ENCODE results near the gene CLDN11.

The CLDN11 gene

DNA sequence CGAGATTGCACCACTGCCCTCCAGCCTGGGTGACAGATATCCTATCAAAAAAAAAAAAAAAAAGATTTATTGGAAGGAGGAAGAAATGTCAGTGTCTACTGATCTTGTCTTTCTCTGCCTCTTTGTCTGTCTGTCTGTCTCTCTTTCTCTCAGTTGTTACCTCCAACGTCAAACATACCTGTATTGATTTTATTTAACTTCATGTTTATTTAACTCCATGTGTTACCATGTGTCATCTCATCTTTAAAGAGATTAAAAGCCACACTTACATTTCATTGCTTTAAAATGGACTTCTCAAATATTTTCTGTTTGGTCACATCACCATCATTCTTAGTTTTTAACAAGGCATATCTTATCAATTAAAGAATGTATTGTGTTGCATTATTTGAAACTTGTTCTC lies 9.4 kb downstream of the CLDN11 start:
- DNase-seq: no peak

DNA sequence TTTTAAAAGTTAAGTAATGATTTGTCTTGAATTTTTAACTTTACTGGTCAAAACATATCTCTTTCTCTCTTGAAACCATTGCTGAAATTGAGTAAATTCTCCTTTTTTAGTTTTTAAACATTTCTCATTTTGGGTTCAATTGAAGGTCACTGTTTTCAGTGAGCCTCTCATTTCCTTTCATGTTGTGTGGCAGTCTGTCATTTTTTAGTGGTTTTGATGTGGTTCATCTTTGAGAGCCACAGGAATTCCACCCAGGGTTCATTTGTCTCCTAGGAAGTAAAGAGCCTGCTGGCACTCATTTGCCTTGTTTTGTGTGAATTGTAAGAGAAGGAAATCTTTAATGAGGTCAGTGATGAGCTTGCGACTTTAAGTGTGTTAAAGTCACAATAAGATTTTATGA lies 10.4 kb downstream of the CLDN11 start:
- no peak for DNase-seq

- no peak for DNase-seq
Measured at GRCh38 chr3:170431054-170431453, 12.4 kb downstream of the CLDN11 start.

- no peak for DNase-seq
Measured at GRCh38 chr3:170432416-170432815, 13.7 kb downstream of the CLDN11 start.

GRCh38 chr3:170436697-170437096 lies 18.0 kb downstream of the CLDN11 start:
- DNase-seq: no peak

DNA sequence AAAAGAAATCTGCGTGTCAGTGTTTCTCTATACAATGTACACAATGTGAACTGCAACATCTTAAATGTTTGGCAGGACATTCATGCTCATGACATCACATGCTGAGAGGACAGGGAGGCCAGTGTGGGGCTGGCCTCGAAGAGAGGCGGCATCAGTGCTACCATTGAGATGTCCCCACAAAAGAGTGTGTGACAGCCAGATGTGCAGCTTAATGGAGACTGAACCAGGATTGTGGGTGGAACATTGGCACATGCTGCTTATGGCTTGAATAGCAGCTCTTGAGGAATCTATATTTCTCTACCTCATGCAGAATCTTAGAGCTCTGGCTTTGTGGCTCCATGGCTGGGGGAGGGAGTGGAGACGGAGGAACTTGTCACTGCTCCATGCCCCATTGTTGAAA lies 18.5 kb downstream of the CLDN11 start:
- DNase-seq: no peak

DNA sequence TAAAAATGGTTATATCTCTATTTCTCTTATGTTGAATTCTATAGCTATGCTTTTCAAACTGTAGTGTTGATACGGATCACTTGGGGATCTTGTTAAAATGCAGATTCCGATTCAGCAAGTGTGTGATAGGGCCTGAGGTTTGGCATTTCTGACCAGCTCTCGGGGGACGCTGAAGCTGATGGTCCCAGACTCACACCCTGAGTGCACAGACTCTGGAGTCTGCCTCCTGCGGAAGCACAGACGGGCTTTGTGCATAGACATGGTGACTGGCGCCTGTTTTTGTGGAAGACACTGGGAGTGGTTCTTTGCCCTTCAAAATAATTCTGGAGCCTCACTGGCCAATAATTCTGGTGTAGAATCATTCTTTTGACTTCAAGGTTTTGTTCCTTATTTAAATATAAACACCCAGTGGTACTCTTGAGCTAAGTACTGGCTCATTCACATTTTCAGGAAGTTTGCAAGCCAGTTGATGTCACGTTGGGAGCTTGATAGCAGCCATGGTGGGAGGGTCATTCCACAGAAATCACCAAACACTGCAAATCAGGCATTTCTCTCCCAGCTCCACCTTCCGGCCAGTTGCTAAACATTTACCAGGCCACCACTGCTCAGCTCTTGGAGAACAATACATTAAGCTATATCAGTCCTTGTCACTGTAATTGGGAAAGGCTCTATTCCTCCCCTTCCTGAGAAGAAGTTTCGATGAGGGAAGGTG lies 19.2 kb downstream of the CLDN11 start:
- DNase-seq: no peak

DNA sequence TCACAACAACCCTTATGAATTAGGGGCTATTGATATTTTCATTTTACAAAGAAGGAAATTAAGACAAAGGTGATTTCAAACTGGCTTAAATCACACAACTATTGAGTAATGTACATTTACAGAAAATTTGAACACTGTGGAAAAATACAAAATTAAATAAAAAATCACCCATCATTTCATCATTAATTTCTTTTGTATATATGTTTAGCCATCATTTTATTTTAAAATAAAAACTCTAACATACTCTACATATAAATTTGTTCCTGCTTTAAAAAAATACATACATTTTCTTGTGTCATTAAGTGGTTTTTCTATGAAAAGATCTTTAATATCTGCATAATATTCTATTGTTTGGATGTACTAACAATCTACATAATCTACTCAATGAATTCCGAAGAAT lies 20.2 kb downstream of the CLDN11 start:
- no peak for DNase-seq

DNA sequence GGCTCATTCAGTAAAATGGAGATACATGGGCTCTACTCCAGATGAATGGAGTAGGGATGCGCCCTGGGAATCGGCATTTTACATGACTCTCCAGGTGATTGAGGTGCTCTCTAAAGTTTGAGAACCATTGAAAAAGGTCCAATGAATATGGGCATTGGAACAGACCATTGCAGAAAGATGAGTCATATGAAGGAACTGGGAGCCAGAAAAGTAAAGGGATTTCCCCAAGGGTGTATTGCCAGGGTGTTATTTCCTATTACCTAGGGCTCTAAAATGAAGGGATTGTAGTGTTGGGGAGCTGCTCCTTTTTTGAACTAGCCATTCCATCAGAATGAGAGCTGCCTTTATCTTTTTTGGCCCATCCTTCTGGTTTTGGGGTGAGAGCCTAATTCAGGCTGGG lies 21.7 kb downstream of the CLDN11 start:
- no peak for DNase-seq

DNA sequence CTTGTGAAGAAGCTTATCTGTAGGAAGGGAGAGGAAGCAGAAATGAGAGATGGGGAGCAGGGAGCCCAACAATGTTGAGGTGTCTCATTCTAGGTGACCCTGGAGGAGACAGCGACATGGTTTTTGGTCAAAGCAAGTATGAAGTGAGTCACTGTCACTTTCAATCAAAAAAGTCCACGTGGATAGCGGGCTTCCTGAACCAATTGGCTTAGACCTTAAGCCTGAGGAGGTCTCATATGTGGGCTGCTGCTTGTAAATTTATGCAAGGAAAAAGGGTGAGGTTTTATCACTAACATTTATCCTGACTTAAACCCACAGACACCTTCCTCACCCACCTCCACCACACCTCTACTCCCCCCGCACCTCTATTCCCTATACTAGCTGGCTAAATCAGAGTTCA lies 22.7 kb downstream of the CLDN11 start:
- no peak for DNase-seq

DNA sequence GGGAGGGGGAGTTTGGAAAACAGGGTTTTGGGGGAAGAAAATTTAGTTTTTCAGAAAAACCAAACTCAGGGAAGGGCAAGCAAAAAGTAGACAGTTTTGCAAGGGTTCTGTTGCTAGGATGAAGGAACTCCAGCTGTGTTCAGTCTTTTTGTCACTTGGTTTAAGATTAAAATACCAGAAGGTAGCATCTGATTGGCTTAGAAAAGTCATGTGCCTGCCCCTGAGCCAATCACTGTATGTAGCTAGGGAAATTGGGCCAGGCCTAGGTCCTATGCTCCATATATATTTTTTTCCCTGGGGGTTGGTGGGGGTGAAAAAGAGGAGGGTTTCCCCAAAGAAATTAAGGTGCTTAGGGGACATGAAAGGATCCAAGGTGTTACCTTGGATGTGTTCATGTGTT lies 24.3 kb downstream of the CLDN11 start:
- no peak for DNase-seq

GRCh38 chr3:170443457-170443856 lies 24.8 kb downstream of the CLDN11 start:
- DNase-seq: no peak

GRCh38 chr3:170448584-170448983 lies 29.9 kb downstream of the CLDN11 start:
- DNase-seq: no peak

DNA sequence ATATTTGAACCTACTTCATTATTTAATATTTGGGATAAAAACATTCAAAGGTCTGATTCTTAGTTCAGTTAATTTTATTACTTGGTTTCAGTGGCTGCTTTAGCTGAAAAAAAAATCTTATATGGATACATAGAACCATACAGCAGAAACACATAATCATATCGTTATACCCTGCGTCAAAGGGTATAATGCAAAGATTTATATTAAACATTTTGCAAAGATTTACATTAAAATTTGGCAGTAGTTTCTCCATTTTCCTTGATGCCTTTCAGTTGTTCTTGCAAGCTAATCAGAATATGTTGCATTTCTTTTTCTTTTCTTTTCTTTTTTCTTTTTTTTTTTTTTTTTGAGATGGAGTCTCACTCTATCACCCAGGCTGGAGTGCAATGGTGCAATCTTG lies 31.4 kb downstream of the CLDN11 start:
- DNase-seq: no peak

GRCh38 chr3:170454509-170454908 lies 35.8 kb downstream of the CLDN11 start:
- no peak for DNase-seq

DNA sequence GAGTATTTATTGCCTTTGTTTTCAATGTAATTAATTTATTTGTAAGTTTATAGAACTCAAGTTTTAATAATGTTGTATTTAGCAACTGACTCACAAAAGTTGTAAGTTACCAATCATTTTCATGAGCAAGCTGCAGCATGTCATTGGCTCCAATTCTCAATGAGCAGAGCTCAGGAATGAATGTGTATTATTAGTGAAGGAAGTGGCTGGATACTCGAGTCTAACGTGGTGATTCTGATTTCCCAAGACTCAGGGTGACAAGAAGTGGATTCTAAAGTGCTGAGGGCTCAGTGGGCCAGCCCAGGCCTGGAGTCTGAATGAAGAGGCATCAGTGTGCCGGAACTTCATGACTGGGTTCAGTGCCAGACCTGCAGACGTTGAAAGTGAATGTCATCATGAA lies 39.6 kb downstream of the CLDN11 start:
- no peak for DNase-seq

DNA sequence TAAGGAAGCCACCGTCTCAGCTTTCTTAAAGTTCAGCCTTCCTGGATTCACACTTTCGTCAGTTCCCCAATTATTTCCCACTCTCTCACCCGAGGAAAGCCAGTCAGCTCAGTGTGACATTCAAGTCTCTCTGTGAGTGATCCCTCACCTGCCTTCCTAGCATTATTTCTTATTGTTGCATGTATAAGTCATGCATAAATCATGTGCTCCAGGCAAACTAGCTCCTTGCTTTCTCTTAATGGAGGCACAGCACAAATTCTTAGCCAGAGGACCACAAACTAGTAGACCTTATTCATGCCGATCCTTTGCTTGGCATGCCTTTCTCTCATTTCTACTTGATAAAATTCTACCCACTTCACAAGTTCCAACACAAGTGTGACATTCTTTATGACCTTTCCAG lies 44.3 kb downstream of the CLDN11 start:
- DNase-seq: no peak

DNA sequence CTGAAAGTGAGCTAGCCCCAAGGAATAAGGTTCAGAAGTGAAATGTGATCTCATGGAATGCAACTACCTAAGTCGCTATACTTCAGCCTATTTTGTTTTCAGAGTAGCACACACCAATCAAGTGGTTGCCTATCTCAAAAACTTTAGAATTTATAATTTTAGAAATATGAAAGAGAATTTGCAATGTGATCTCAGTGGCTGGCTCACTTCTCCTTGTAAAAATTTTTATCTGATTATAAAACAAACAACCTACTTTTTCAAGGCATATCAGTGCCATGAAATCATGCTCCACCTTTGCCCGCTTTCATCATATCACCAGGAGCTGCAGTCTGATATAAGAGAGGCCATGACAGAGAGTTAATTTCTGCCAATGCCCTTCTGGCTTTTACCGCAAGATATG lies 47.3 kb downstream of the CLDN11 start:
- DNase-seq: no peak

GRCh38 chr3:170467007-170467406 lies 48.3 kb downstream of the CLDN11 start:
- DNase-seq: no peak

GRCh38 chr3:170467571-170468147 lies 49.0 kb downstream of the CLDN11 start:
- no peak for DNase-seq

DNA sequence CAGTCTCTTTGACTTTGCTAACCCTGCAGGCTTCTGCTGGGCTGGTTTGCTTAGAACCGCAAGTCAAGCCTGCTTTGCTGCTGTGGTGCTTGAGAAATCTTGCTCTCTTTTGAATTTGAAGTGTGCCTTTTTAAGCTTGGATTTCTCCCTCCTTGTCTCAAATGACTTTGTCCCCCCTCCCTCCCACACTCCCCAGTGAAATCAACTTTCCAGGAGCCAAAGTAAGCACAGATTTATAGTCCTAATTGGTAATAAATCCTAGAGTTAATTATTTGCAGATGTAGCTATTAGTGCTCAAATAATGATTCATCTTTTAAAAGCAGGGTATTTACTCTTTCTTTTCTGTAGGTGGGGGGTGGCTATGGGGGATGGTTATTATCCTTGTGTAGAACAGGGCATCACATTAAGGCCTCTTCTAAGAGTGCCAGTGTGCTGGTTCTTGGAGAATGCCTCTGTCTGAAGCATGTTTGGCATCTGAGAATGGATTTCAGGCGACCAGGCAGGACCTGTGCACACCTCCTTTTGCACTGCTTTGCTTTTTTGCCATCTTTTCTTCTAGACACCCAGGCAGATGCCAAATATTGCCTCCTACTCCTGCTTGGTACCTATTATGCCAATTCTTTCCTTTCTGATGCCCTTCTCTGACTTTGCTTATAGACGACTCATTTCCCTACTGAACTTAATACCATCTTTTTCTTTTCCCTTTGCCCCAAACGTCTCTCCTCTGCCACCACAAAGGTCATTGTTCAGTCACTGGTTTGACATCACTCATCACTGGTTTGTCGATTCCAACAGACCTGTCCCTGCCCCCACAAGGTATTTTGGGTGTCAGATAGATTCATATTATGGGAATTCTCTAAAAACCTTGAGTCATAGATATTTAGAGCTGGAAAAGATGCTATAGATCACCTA lies 50.7 kb downstream of the CLDN11 start:
- DNase-seq: no peak

GRCh38 chr3:170470063-170471016 lies 51.7 kb downstream of the CLDN11 start:
- DNase-seq: no peak

DNA sequence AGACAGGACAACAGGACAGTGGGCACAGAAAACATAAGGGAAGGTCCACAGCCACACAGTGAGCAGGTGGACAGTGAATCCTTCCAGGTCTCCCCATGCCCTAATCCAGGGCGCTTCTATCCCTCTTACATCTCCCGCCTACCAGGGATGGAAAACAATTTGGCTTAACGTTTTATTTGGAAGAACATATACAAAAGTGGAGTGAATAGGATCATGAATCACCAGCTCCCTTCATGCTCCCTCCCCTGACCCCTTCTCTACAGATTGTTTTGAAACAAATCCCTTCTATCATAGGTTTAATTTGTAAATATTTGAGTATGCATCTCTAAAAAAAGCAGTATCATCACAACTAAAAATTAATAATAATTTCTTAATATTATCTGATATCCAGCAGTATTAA lies 52.5 kb downstream of the CLDN11 start:
- DNase-seq: no peak
